Activated naive CD4-positive, alpha-beta T cell treated with Interleukin-2 at 50 U/mL for 16 hours (primary cell): ENCODE data around the gene PTGIS.

Experiments used
- DNase-seq: peaks from one replicate; pipeline ENCODE4 v3.0.0-alpha.2; 2020

PTGIS gene

DNA sequence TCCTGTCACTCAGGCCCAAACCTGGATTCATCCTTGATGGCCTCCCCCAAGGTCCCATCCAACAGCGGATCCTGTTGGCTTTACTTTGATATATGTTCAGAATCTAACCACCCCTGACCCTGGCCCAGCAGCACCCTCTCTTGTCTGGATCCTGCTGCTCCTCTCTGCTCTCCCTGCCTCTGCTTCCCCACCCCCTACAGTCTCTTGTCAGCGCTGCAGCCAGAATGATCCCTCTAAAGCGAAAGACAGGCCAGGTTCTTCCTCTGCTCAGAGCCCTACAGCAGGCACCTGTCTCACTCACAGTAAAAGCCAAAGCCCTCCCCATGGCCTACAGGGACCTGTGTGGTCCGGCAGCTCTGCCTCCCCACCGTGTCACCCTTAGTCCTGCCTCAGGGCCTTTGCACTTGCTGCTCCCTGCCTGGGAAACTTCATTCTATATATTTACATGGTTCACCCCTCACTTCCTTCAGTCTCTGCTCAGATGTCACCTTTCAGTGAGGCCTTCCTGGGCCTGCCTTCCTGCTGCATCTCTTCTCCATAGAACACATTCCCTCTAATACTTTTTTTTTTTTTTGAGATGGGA lies 48.1 kb downstream of the PTGIS start:
- no peak for DNase-seq

DNA sequence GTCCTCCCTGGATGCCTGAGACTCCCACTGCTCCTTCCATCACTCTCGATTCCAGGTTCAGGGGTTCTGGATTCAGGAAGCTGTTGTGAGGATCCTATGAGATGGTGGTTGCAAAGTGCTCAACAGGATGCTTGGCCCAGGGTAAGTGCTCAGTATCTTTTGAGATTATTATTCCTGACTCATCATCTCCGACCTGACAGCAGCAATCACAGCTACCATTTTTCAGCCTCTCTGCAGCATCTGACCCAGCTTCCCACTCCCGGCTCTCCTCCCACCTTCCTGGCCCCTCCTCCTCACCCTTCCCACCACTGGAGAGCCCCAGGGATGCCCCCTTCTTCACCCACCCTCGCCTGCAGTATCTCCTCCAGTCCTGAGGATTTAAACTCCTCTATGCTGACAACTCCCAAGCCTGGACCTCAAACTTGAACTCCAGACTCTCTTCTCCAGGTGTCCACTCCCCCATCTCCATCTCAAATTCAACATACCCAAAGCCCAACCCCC lies 48.7 kb downstream of the PTGIS start:
- DNase-seq: no peak

DNA sequence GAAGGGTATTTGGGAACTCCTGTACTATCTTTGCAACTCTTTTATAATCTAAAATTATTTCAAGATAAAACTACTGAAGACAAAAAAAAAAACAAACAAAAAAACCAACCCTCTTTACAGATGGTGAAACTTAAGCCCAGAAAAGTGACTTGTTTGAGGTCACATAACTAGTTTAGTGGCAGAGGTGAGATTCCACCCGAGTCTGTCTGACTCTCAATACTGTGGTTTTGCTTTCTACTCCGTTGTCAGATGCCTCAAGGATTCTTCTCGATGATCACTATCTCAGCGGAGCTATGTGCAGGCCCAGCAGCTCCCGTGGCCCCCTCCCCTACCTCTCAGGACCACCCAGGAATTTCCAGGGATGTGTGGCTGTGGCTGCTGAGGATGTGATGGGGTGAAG lies 49.4 kb downstream of the PTGIS start:
- no peak for DNase-seq

DNA sequence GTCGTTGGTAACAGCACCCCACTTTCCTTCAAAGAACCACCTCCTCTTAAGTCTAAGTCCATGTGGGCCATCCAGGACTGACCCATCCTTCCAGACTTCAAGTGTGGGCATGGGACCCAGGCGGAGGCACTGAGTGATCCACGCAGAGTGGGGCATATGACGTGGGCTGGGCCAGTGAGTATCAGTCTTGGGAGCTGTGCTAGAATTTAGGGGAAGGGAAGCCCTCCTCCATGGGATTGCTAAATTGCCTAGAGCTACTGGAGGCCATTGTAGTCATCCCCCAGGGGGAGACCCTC lies 50.2 kb downstream of the PTGIS start:
- DNase-seq: no peak

DNA sequence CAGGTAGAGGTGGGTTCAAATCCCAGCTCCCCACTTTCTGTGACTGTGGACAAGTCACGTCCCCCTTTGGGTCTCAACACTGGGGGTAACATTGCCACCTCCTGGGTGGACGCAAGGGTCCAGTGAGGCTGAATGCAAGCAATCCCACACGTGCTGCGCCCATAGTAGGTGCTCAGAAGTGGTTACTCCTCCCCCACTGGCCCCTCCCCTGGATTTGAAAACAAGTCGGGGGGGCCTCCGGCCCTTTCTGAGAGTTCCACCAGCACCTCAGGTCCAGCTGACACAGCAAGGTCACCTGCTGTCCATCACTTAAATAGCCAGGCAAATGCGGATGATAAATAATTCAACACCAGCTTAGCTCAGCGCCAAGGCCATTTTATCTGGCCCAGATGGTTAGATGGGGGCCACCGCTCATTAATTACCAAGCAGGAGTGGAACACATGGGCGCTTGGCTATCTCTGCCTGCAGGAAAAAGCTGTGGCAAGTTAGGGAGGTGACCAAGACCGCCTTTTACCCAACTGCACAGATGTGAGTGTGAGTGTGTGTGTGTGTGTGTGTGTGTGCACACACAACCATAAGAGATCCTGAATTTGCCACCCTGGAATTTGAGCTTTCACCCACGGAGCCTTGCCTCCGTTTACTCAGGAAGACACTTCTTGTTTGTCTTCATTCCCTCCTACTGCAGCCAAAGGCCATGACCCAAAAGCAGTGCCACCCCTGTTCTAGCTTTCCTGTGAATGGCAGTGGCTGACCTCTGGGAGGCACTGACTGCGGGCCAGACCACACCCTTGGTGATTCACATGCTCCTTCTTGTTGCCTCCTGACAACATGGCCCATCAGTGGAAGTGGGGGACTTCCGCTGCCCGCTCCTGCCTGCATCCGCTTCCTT lies 50.8 kb downstream of the PTGIS start:
- DNase-seq: no peak

DNA sequence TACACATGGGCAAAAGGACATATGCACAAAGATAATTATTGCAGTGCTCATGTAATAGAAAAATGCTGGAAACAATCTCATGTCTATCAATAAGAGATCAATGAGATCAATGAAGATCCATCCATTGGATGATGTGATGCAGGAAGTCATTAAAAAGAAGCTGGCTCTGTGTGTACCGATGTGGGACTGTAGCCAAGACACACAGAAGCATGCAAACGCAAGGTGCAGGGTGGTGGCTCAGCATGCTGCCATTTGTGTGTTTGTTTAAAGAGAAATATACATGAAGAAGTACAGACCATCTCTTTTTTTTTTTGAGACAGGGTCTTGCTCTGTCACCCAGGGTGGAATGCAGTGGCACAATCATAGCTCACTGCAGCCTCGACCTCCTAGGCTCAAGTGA lies 52.4 kb downstream of the PTGIS start:
- DNase-seq: no peak

DNA sequence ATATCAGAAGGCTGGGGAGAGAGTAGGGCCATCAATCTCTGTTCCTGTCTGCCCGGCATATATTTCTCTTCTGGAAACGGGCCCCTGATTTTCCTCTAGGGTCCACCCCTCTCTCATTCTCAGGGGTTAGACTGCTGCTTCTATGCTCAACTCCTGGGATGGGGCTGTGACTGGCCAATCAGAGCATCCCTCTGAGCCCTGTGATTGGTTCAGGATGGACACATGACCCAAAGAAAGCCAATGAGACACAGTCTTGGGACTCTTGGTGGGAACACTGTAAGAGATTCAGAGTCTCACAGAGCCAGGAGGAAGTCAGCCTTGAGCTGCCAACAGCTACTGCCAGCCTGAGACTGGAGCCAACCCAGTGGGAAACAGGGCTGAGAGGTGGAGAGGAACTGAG lies 54.4 kb downstream of the PTGIS start:
- DNase-seq: no peak

DNA sequence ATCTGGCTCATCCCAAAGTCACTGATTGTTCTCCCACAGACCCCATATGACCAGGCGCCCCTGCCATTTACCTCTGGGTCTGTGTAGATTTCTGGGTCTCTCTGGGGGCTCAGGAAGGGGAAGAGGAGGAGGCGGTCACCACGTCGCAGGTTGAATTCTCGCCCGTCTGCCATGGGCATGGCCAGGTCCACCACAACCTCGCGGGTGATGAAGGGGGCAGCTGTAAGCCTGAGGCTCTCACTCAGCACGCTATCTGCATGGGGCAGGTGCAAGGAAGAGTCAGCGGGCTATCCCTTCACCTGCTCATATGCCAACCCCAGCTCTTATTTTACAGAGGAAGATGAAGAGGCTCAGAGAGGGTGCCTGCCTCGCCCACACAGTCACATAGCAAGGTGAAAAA lies 54.9 kb downstream of the PTGIS start:
- DNase-seq: no peak

DNA sequence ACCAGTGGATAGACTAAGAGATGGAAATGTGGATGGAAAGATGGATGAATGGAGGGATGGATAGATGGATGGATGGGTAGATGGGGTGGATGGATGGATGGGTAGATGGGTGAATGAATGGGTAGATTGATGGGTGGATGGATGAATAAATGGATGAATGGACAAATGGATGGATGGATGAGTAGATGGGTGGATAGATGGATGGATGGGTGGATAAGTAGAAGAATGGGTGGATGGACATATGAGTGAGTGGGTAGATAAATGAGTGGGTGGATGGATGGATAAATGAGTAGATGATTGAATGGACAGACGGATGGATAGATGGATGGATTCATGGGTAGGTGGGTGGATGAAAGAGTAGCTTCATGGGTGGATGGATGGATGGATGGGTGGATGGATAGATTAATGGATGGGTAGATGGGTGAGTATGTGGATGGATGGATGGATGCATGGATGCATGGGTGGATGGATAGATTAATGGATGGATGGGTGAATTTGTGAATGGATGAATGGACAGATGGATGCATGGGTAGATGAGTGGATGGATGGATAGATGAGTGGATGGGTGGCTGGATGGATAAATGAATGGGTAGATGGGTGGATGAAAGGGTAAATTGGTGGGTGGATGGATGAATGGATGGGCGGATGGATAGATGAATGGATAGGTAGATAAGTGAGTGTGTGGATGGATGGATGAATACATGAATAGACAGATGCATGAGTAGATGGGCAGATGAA lies 56.0 kb downstream of the PTGIS start:
- DNase-seq: no peak

DNA sequence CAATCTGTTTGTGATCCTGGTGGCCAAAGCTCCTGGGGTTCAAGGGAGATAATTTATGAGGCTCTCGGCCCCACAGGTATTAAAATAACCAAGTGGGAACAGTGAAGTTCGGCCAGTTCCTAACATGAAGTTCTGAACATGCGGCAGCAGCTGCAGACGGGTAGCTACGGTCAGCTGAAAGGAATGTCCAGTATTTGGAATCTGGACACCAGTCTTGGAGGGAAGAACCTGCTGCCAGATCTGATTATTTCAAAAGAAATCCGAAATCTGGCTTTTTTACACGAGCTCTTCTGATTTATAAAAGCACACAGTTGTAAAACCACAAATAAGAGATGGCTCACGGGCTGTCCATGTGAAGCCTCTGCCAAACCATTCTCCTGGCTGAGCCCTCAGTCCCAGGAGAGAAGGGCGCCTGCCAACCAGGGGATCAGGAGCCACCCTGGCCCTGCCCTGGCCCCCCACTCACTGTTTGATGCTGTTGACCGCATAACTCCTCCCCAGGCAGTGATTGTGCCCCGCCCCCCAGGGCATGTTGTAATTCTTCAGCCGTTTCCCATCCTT lies 57.3 kb downstream of the PTGIS start:
- no peak for DNase-seq

DNA sequence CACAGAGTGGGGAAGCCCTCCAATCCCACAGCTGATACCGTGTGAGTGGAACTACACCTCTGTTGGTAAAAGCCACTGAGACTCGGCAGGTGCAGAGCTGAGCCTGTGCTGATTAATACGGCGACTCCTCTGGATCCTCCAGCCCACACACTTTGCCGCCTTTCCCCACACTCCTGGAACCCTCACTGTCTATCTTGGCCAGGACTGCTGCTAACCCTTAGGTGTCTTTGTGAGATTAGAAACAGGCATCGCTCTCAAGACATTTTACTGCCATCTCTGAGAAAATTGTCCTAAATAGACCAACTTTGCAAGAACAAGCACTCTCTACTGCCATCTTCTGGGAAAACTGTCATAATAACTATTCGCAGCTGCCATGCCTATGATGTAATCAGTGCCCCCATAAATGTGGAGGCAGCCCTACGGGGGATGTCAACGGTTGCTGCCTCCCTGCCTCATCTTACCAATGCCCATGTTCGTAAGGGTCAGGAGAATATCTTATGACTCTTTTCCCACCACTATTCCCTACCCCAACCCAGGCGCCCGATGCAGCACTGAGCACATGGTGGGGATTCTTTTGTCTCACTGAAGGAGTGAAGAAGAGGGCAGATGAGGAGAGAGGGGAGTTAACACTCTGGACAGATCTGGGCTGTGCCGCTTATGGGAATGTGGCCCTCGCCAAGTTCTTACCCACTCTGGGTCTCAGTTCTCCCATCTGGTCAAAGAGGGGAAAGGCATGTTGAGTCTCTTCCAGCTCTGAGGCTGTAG lies 59.3 kb downstream of the PTGIS start:
- DNase-seq: no peak

DNA sequence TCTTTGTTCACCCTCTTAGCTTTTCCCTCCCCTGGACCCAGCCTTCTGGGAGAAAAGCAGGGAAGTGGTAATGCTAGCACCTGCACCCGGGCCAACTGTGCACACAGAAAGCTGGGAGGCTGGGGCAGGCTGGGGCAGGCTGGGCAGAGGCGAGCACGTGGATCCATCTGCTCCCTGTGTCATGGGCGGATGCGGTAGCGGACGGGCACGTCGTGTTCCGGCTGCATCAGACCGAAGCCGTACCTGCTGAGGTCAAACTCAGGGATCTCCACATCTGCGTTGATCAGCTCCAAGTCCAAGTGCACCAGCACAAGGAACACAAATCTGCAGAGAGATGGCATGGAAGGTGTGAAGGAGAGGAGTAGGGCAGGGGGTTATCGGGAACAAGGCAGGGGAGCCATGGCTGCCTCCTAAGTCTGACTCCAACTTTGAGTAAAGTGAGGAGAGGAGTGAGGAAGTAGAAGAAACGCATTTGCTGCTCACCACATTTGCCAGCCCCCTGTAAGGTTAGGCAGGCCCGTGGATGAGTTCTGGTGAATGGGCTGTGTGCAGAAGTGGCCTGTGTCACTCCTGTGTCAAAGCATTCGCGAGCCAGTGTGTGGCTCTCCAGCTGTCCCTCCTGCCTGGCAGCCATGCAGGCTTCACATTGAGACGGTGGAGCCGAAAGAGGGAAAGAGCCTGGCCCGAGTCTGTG lies 60.0 kb downstream of the PTGIS start:
- no peak for DNase-seq

DNA sequence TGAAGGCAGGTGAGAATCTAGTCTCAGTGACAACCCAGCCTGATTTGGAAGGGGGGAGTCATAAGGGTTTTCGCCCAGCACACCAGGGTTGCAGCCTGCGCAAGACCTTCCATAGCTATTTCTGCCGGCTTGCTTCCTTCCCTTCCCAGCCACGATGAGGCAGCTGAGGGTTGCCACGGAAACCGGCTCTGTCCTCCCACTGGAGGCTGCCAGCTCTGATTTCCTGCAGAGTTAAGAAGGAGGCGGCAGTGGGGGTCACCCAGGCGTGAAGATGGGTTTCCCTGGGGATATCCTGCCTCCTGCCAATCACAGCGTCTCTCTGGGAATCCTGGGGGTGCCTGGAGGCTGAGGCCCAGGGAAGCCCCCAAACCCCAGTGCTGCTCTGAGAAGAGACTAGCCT lies 62.4 kb downstream of the PTGIS start:
- no peak for DNase-seq

DNA sequence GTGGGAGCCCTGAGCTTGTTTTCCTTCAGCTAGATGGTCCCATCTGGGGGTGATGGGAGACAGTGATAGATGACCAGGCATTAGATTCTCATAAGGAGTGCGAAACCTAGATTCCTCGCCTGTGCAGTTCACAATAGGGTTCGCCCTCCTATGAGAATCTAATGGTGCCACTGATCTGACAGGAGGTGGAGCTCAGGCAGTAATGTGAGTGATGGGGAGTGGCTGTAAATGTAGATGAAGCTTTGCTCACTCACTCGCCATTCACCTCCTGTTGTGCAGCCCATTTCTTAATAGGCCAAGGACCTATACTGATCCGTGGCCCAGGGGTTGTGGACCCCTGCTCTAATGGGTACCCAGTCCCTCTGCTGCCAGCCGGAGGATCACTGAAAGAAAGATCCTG lies 64.8 kb downstream of the PTGIS start:
- no peak for DNase-seq

DNA sequence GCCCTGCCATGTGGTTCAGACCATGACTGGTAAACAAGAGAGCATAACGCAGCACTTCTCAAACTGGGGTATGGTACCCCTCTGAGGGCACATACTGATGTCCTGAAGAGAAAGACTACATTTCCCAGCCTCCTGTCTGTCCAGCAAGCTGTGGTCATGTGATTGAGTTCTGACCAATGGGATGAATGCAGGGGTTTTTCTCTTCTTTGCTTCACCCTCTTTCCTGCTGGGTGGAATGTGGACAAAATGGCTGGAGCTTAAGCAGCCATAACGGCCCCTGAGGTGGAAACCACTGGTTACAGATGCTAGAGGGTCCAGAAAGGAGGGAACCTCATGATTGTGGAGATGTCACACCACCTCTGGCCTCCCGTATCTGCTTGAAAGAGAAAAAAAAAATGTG lies 66.0 kb downstream of the PTGIS start:
- no peak for DNase-seq

DNA sequence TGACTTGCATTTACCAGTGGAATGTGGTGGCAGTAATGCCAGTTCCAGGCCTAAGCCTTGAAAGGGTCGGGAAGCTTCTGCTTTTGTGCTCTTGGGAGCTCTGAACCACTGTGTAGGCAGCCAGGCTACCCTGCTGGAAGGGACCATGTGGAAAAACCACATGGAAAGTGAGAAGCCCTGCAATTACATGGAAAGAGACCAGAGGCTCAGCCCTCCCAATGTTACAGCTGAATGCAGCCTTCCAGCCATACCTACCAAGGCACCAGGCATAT lies 70.6 kb downstream of the PTGIS start:
- DNase-seq: no peak

DNA sequence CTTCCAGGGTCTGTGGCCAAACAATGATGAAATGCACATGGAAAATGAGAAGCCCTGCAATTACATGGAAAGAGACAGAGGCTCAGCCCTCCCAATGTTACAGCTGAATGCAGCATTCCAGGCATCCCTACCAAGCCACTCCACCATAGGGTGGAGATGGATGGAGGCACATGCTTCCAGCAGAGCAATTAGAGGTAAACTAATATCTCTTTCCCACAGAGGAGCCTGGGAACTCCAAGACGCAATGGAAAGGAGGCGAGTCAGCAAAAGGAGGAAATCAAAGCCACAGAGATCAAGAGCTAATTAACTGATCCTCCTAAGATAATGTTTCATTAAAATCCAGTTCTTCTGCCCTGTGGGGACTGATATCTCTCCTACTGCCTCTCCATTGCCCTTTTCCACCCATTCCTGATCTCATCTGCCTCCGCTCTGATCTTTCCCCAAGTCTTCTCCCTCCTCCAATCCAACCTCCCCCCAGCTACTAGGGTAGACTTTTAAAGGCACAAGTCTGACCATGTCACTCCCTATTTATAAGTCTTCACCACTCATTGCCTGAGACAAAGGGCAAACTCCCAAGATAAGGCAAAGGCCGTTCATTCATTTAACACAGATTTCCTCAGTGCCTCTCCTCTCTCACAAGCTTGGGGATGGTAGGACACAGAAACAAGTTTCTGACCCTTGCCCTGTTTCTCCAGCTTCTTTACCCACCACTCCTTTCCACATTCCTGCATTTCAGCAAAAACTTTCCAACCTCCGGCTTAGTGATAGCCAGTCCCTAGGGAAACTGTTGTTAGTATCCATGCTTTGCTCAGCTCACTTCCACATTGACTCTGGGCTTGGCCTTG lies 71.2 kb downstream of the PTGIS start:
- no peak for DNase-seq

DNA sequence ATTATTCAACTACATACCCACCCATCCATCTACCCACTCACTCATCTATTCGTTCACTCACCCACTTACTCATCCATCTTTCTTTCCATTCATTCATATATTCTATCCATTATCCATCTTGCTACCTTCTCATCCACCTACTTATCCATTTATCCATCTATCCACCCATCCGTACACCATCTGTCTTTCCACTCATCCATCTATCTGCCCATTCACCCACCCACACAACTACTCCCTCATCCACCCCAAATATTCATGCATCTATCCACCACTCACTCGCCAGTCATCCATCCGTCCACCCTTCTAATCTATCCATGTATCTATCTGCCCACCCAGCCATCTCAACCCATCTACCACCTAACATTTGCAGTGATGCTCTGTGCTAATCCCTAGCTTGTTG lies 71.9 kb downstream of the PTGIS start:
- DNase-seq: no peak

DNA sequence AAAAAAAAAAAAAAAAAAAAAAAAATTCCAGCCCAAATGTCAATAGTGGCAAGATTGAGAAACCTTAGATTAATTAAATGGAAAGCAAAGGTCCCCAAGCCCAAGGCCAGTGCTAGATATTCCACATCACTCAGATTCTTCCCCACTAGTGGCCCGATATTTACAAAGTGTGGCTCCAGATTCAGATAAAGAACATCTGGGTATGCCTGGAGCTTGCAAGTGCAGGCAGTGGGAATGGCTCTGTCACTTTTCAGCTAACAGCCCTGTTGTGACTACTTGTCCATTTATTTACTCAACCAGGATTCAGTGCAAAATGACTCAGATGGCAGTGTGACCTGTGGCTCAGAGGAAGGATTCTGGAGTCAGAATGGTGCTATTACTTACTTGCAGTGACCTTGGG lies 77.2 kb downstream of the PTGIS start:
- DNase-seq: no peak

DNA sequence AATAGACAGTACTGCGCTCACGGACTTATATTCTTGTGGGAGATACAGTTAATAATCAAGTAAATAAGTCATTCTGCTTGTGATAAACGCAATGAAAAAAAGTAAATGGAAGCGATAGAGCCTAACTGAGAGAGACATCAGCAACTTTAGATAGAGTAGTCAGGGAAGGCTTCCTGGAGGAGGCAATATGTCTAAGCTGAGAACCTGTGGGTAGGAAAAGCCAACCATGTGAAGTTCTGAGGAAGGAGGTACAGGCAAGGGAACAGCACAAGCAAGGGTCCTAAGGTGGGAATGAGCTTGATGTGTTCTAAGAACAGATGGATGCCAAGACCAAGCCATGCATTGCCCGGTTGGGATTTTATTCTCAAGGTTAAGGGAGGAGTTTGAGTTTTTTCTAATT lies 78.2 kb downstream of the PTGIS start:
- DNase-seq: no peak

DNA sequence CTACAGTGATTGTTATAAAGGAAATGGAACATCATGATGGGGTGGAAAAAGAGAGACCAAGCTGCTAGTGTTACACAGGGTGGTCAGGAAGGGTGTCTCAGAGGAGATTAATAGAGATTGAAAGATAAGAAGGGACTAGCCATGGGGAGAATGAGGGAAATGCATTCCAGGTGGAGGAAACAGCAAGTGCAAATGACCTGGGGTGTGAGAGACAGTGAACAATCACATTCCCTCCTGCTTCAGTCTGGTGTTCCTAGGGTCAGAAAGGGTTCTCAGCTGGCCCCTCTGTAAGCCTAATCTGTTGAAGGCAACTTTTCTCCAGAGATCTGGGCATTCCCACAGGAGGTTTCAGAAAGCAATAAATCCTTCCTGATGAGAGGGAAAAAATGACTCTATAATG lies 81.9 kb downstream of the PTGIS start:
- DNase-seq: no peak

DNA sequence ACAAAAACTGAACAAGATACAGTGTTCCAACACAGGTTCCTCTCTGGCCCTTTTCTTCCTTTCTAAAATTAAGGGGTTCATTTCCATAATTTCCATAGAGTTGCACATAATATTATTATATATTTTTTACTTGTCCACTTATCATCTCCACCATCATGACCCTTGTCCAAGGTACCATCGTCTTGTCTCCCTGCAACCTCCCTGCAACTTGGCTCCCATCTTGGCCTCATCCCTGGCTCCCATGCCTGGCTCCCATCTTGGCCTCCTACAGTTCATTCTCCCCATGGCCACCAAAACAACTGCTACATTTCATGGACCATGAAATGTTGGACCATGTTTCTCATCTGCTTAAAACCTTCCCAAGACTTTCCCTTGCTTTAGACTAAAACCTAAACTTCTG lies 82.4 kb downstream of the PTGIS start:
- no peak for DNase-seq
